Adrenal gland (tissue), 12 donors: Measurements from ENCODE around the gene PAN3. TPM values are rescaled to one million over a fixed set of nuclear protein-coding genes. Genes with fewer than 3 reads are reported as not detected.
A peak's percentile ranks its signal among the peaks of the same experiment; 100 is the strongest.
"Not testable (repeated sequence)": the region's sequence is repeated elsewhere in the genome, so short reads cannot be mapped to it uniquely, and the experiment has no call there.

Experiments
- DNase-seq, 7 donors: peaks; one replicate each; pipeline ENCODE4 v3.0.0-alpha.2; 2019 to 2020
- H3K27ac ChIP-seq, 5 donors: fragments of 200-600 bp; sonication (generic) in 4 of 5; 1 replicate in 3 of 5; 2 replicates in 2 of 5; pipeline versions ENCODE4 v1.5.1 to v1.8.0; 2016 to 2020; ENCODE audit warnings: mild to moderate bottlenecking in 1 of 5
- H3K27me3 ChIP-seq: fragments of 200-600 bp; 2 replicates; pipeline ENCODE4 v1.8.0; 2021
- H3K36me3 ChIP-seq, 2 donors: fragments of 200-600 bp; replicated peaks in 1 of 2; 1 replicate in 1 of 2; 2 replicates in 1 of 2; pipeline versions ENCODE4 v1.5.1 to v1.8.0; 2018 to 2022
- H3K4me1 ChIP-seq, 2 donors: fragments of 200-600 bp; replicated peaks in 1 of 2; 1 replicate in 1 of 2; 2 replicates in 1 of 2; pipeline versions ENCODE4 v1.5.1 to v1.8.0; 2018 to 2021
- H3K4me3 ChIP-seq, 4 donors: fragments of 200-600 bp; sonication (generic) in 3 of 4; one replicate each; pipeline ENCODE4 v1.5.1; 2016 to 2018
- H3K9me3 ChIP-seq, 3 donors: fragments of 200-600 bp; sonication (generic) in 1 of 3; replicated peaks in 1 of 3; 1 replicate in 2 of 3; 2 replicates in 1 of 3; pipeline versions ENCODE4 v1.5.1 to v1.8.0; 2016 to 2021
- CTCF ChIP-seq, 6 experiments: fragments of 450-650 bp in 4 of 6; fragments of 200-600 bp in 2 of 6; sonication (generic) in 1 of 6; IDR thresholded peaks; 1 replicate in 5 of 6; 2 replicates in 1 of 6; pipeline versions ENCODE4 v1.5.1 to v1.8.0; 2016 to 2021; ENCODE audit warnings: antibody characterized with exemption in 6 of 6, mild to moderate bottlenecking in 2 of 6, moderate library complexity in 1 of 6
- POLR2A ChIP-seq, 2 donors: fragments of 450-650 bp; IDR thresholded peaks; one replicate each; pipeline ENCODE4 v1.6.1; 2017; ENCODE audit warnings: antibody characterized with exemption in 2 of 2, mild to moderate bottlenecking in 2 of 2, moderate library complexity in 1 of 2
- WGBS, 4 donors: extraction: QIAGEN DNeasy Blood & Tissue Kit in 2 of 4; methylation state at CpG; one replicate each; pipeline versions ENCODE4 v1.1.5 to v1.1.7; 2013 to 2017; 5-methylcytosine and 5-hydroxymethylcytosine counted together
- intact Hi-C, 2 donors: fragments of 100-400 bp; cut with DNase I; formaldehyde crosslinking; loops; one replicate each; pipeline versions ENCODE4 v1.14.1 to v1.15.0; 2022 to 2023
- polyA plus RNA-seq, 3 donors: library from polyadenylated mRNA; stranded (reverse); fragments of 200-250 nt in 2 of 3; fragments of 350-450 nt in 1 of 3; fragmentation: Illumina TruSeq in 1 of 3; extraction: RNeasy Lipid Tissue Mini Kit (QIAGEN cat#74804) in 1 of 3; gene quantifications; one replicate each; pipeline ENCODE4 v1.2.3, GENCODE V29; 2013 to 2014
- total RNA-seq, 9 donors: library from RNA; depleted of rRNA in 4 of 9; stranded (reverse); fragments of >200 nt in 4 of 9; fragments of 120-200 nt in 1 of 9; fragmentation: NEBNext Ultra II Directional in 1 of 9; extraction: Animal tissue kit (Norgen Biotek cat#: 25700) in 1 of 9; gene quantifications; one replicate each; pipeline versions ENCODE4 v1.1.0 to v1.2.4, GENCODE V29; 2013 to 2023
- donor health status: healthy with polysubstance abuse.
- donor health status: Bipolar disorder and iron deficiency.
- donor health status: DM: yes; HTN: yes; CAD: no.
- donor health status: DM: no; HTN: no; CAD: no.
- donor health status: DM: no; HTN: no; CAD: no.
- donor health status: DM: yes; HTN: yes; CAD: no.

Gene PAN3
- total and polyA plus RNA-seq, 12 donors: 13.3 to 31.4 (median 23.7) TPM

- intact Hi-C loops: loop anchor here in 1 of 2 donors (10.0 kb wide), 1 partner anchor 496 kb away; no protein-coding TSS in a partner anchor
- peak overlapping the region; percentile 75 to 99 (median 96) for H3K27ac ChIP-seq
- DNase-seq: peak; percentile 85 to 92 (median 87)
- 0 to 2% (median 1%) methylated on average over 10 to 60 of the region's 60 CpGs for WGBS, 4 donors
- H3K36me3 ChIP-seq: no peaks in the 10 kb centered on the region
- no peaks in the 10 kb centered on the region for H3K27me3 ChIP-seq
- H3K4me3 ChIP-seq: peak overlapping the region; percentile 76 to 100 (median 93)
- H3K4me1 ChIP-seq: peaks cover 6 to 32% of the 10 kb centered on the region in 2 donors
- no peak for TF ChIP-seq CTCF (IDR thresholded peaks at IDR 0.05)
- peak; percentile 17 to 64 for TF ChIP-seq POLR2A (IDR thresholded peaks at IDR 0.05)
- no peaks in the 10 kb centered on the region for H3K9me3 ChIP-seq
Measured at GRCh38 chr13:28138756-28139470, 568 bp downstream of the PAN3 start.

GRCh38 chr13:28140433-28141125 lies 2.2 kb downstream of the PAN3 start:
- Histone ChIP-seq H3K9me3 (no peaks in the 10 kb centered on the region), H3K36me3 (no peaks in the 10 kb centered on the region), H3K27ac (peak overlapping the region in 1 of 5 donors; percentile 73), H3K27me3 (no peaks in the 10 kb centered on the region), H3K4me1 (peaks cover 6 to 32% of the 10 kb centered on the region in 2 donors), H3K4me3 (peak overlapping the region in 2 of 4 donors; percentile 18 to 90)
- 54 to 68% (median 63%) methylated on average over 10 of the region's 10 CpGs for WGBS, 4 donors
- no peak for TF ChIP-seq POLR2A (IDR thresholded peaks at IDR 0.05)
- no peak for TF ChIP-seq CTCF (IDR thresholded peaks at IDR 0.05)
- intact Hi-C loops: no loop called here
- DNase-seq: no peak

- intact Hi-C loops, H3K36me3 ChIP-seq, DNase-seq, H3K27ac ChIP-seq, H3K27me3 ChIP-seq, H3K9me3 ChIP-seq, H3K4me3 ChIP-seq: not testable (repeated sequence)
- H3K4me1 ChIP-seq: peaks cover 6 to 32% of the 10 kb centered on the region in 2 donors
- 82 to 94% (median 87%) methylated on average over 10 of the region's 10 CpGs for WGBS, 4 donors
Measured at GRCh38 chr13:28141542-28141941, 3.2 kb downstream of the PAN3 start.

GRCh38 chr13:28145049-28145448 lies 6.7 kb downstream of the PAN3 start:
- Histone ChIP-seq H3K4me1 (peaks cover 5 to 27% of the 10 kb centered on the region in 2 donors), H3K9me3 (no peaks in the 10 kb centered on the region), H3K36me3 (no peaks in the 10 kb centered on the region), H3K4me3 (no peak overlapping the region), H3K27me3 (no peaks in the 10 kb centered on the region), H3K27ac (no peak overlapping the region)
- no peak for TF ChIP-seq CTCF (IDR thresholded peaks at IDR 0.05)
- TF ChIP-seq POLR2A (IDR thresholded peaks at IDR 0.05): no peak
- DNase-seq: no peak
- 95 to 98% (median 97%) methylated on average over 6 of the region's 6 CpGs for WGBS, 4 donors
- intact Hi-C loops: no loop called here
